Activated CD8-positive, alpha-beta T cell treated with anti-CD3 and anti-CD28 coated beads, Interleukin-2, amount 10 ng/mL, durations not matched to agents 7 days and 5 days (primary cell): ENCODE results near the gene DERA. TPM values are rescaled to one million over a fixed set of nuclear protein-coding genes. Genes with fewer than 3 reads are reported as not detected.
"Not testable (repeated sequence)": the region's sequence is repeated elsewhere in the genome, so short reads cannot be mapped to it uniquely, and the experiment has no call there.

ENCODE experiments used
- ATAC-seq: fragments of 150-1000 bp; cut with Tn5 transposase; one replicate; pipeline ENCODE4 v1.10.0; 2021; ENCODE audit warnings: moderate library complexity
- CTCF ChIA-PET: fragments of 350-600 bp; sonication (Branson Sonifier 250); formaldehyde crosslinking; loops from one replicate; lab custom pipeline; 2021; ENCODE audit warnings: antibody characterized with exemption; lab: Charles Lee
- POLR2A ChIA-PET: fragments of 350-600 bp; sonication (Branson Sonifier 250); formaldehyde crosslinking; loops from one replicate; lab custom pipeline; 2021; ENCODE audit warnings: antibody characterized with exemption; lab: Charles Lee
- DNase-seq: peaks from one replicate; pipeline ENCODE4 v3.0.0-alpha.2; 2020
- H3K27ac Mint-ChIP-seq: one replicate; pipeline ENCODE4 v1.8.0; 2021; ENCODE audit warnings: mild to moderate bottlenecking, mixed read lengths
- H3K27me3 Mint-ChIP-seq: one replicate; pipeline ENCODE4 v1.8.0; 2021; ENCODE audit warnings: low read depth, mixed read lengths
- H3K36me3 Mint-ChIP-seq: one replicate; pipeline ENCODE4 v1.8.0; 2021; ENCODE audit warnings: low read depth, mixed read lengths
- H3K4me1 Mint-ChIP-seq: one replicate; pipeline ENCODE4 v1.8.0; 2021; ENCODE audit warnings: low read depth, mixed read lengths
- H3K4me3 Mint-ChIP-seq: one replicate; pipeline ENCODE4 v1.8.0; 2021; ENCODE audit warnings: mild to moderate bottlenecking, mixed read lengths
- H3K9me3 Mint-ChIP-seq: one replicate; pipeline ENCODE4 v1.8.0; 2022; ENCODE audit warnings: mixed read lengths; ENCODE audit not compliant: insufficient read depth
- total RNA-seq, 2 experiments: library from RNA; stranded (reverse); gene quantifications; one replicate each; pipeline ENCODE4 v1.2.3, GENCODE V29; 2021

Gene DERA
- total RNA-seq, 2 experiments from 2014 or later, result 23.1 to 27.7 TPM

DNA sequence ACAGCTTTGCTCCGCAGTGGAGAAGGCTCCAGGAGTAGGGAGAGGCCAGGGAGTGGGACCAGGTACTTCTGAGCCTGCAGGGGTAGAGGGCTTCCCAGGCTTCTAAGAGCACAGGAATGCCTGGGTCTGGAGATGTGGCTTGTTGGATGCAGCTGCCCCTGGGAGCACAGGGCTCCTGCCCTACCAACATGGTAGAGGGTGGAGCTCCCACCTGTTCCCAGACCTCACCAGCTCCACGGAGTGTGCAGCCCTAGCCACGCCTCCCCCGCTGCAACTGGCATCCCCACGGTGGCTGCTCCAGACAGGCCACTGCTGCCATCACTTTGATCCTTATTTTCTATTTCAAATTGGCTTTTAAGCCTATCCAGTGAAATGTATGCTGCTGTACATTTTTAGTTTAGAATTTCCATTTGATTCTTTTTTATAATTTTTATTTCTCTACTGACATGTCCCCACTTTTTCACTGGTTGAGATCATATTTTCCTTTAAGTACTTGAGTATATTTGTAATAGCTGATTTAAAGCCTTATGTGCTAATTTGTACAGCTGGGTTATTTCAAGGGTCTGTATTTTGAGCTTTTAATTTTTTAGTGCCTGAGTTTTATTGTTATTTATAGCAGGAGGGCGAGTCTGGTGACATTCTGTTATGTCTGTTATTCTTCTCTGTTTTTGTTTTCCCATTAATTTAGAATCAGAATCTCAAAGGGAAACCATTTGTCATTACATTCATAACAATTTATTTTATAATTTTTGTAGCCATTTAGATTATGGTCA lies 78.0 kb downstream of the DERA start:
- Mint-ChIP-seq H3K4me3 (no peak overlapping the region), H3K4me1 (no peaks in the 10 kb centered on the region), H3K9me3 (no peaks in the 10 kb centered on the region), H3K27me3 (no peaks in the 10 kb centered on the region), H3K36me3 (peaks cover 31% of the 10 kb centered on the region), H3K27ac (no peak overlapping the region)
- CTCF ChIA-PET, result no interaction called here
- POLR2A ChIA-PET, result no interaction called here
- DNase-seq (no peak), ATAC-seq (no peak)

DNA sequence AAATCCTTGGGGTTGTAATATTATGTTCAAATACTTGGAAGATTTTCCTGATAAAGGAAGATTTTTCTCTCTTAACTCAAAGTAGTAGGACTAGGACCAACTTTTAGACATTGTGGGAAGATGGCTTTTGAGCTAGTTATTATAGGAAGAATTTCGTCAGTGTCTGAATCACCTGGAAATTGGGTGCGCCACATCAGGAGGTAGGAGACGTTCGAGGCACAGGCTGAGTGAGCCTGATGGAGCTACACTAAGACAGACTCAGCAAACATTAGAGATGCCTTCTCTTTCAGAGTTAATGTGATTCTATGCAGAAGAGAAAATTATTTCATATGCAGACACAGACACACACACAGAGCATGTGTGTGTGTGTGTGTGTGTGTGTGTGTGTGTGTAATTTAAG lies 84.7 kb downstream of the DERA start:
- H3K27ac Mint-ChIP-seq, result no peak overlapping the region
- no peak for ATAC-seq
- H3K27me3 Mint-ChIP-seq, result no peaks in the 10 kb centered on the region
- ChIA-PET POLR2A (no interaction called here), CTCF (no interaction called here)
- peaks cover 8% of the 10 kb centered on the region for H3K36me3 Mint-ChIP-seq
- H3K9me3 Mint-ChIP-seq, result no peaks in the 10 kb centered on the region
- no peak for DNase-seq
- no peaks in the 10 kb centered on the region for H3K4me1 Mint-ChIP-seq
- no peak overlapping the region for H3K4me3 Mint-ChIP-seq

DNA sequence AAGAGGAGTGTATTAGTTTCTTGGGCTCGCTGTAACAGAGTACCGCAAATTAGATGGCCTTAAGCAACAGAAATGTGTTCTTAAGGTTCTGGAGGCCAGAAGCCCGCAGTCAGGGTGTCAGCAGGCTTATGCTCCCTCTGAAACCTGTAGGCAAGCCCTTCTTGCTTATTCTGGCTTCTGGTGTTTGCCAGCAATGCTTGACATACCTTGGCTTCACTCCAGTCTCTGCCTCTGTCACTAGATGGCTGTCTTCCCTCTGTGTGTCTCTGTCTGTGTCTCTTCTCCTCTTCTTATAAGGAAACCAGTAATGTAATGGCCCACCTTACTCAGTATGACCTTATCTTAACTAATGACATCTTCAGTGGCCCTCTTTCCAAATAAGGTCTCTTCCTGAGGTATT lies 85.1 kb downstream of the DERA start:
- DNase-seq (no peak), ATAC-seq (no peak)
- Mint-ChIP-seq H3K9me3 (no peaks in the 10 kb centered on the region), H3K27me3 (no peaks in the 10 kb centered on the region), H3K36me3 (peaks cover 3% of the 10 kb centered on the region), H3K27ac (no peak overlapping the region), H3K4me1 (no peaks in the 10 kb centered on the region), H3K4me3 (no peak overlapping the region)
- ChIA-PET POLR2A (no interaction called here), CTCF (no interaction called here)

DNA sequence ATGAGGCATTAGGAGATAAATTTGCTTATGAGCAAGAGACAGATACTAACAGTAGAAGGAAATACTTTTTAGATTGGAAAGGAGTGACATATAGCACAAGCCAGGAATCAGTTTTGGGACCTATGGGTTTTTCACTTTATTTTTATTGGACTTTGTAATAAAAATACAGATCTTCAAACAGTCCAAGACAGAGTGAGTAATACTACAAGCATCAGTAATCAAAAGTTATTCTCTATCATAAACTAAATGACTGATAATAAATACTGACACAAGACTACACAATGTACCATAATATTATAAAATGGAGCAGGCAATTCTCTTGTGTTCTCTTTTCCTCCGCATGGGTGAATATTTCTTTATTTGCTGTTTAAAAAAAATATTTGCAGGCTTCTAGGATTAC lies 85.8 kb downstream of the DERA start:
- Mint-ChIP-seq H3K9me3 (no peaks in the 10 kb centered on the region), H3K27me3 (no peaks in the 10 kb centered on the region), H3K27ac (no peak overlapping the region), H3K4me3 (no peak overlapping the region), H3K4me1 (no peaks in the 10 kb centered on the region), H3K36me3 (peaks cover 2% of the 10 kb centered on the region)
- CTCF ChIA-PET, result no interaction called here
- POLR2A ChIA-PET, result no interaction called here
- ATAC-seq (no peak), DNase-seq (no peak)

DNA sequence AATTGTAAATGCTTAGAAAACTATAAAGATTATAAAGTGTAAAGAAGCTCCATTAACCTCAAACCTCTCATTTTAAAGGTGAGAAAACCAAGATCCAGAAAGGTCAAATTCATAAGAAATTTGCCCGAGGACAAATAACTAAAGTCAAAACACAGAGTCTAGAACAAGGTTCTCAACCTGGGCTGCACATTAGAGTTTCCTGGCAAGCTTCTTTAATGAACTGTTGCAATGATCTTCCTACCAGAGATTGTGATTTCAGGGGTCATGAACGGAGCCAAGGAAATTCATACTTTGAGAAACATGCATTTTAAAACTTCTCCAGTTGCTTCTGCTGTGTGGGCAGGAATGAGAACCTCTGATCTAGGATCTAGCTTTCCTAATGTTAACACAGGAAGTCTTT lies 86.8 kb downstream of the DERA start:
- H3K4me1 Mint-ChIP-seq, result no peaks in the 10 kb centered on the region
- no peaks in the 10 kb centered on the region for H3K9me3 Mint-ChIP-seq
- POLR2A ChIA-PET, result no interaction called here
- no peaks in the 10 kb centered on the region for H3K27me3 Mint-ChIP-seq
- no peak for ATAC-seq
- no peak for DNase-seq
- no peak overlapping the region for H3K4me3 Mint-ChIP-seq
- CTCF ChIA-PET, result no interaction called here
- no peak overlapping the region for H3K27ac Mint-ChIP-seq
- peaks cover under 1% of the 10 kb centered on the region for H3K36me3 Mint-ChIP-seq

DNA sequence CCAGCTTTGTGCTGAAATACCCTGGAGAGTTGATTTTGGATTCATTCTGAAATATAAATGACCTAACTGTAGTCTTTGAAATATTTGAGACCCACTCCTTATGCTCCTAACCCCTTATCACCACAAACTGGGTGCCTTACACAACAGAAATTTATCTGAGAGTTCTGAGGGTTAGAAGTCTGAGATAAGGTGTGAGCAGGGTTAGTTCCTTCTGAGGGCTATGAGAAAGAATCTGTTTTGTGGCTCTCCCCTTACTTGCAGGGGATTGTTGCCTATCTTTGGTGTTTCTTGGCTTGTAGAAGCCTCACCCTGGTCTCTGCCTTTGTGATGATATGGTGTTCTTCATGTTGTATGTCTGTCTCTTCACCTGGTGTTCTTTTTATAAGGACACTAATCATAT lies 91.7 kb downstream of the DERA start:
- no peak overlapping the region for H3K27ac Mint-ChIP-seq
- no peaks in the 10 kb centered on the region for H3K27me3 Mint-ChIP-seq
- H3K4me3 Mint-ChIP-seq, result no peak overlapping the region
- DNase-seq (no peak), ATAC-seq (no peak)
- peaks cover 2% of the 10 kb centered on the region for H3K36me3 Mint-ChIP-seq
- ChIA-PET POLR2A (no interaction called here), CTCF (no interaction called here)
- H3K4me1 Mint-ChIP-seq, result no peaks in the 10 kb centered on the region
- H3K9me3 Mint-ChIP-seq, result no peaks in the 10 kb centered on the region

DNA sequence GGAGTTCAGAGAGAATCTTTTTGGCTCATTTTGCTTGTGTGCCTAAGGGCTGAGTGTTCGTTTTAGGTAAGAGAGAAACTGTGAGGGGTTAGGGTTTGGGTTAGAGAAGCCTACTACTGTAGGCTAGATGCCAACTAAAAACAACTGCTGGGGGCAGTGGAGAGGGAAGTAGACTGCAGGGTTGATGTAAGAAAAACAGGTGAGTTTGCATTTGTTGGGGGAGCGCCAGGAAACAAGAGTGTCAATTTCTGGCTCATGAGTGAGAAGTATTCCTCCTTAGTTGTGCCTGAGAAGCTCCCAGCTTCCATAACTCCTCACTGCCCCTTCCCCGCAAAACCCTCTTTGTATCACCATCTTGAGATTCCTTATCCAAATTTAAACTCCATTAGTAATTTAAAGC lies 92.3 kb downstream of the DERA start:
- Mint-ChIP-seq H3K4me1 (no peaks in the 10 kb centered on the region), H3K27me3 (no peaks in the 10 kb centered on the region), H3K9me3 (no peaks in the 10 kb centered on the region), H3K27ac (no peak overlapping the region), H3K4me3 (no peak overlapping the region), H3K36me3 (peaks cover 2% of the 10 kb centered on the region)
- ChIA-PET POLR2A (no interaction called here), CTCF (no interaction called here)
- no peak for DNase-seq
- ATAC-seq, result no peak

DNA sequence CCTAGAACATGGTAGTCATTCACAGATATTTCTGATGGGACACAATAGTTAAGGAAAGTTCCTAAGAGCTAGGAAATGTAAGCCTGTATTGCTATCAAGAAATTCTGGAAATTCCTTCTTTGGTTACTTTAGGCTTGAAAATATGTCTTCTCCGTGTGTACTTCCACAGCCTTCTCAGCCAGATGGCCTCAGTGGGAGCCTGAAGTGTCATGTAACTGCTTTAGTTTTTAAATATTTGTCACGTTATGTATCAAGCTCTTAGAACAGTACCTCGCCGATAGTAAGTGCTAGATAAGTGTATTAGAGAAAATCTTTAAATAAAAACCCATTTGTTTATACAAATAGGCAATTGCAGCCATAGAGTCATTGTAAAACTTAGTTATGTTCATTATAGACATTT lies 95.6 kb downstream of the DERA start:
- ChIA-PET POLR2A (no interaction called here), CTCF (no interaction called here)
- Mint-ChIP-seq H3K36me3 (peaks cover 4% of the 10 kb centered on the region), H3K9me3 (no peaks in the 10 kb centered on the region), H3K27me3 (no peaks in the 10 kb centered on the region), H3K4me1 (no peaks in the 10 kb centered on the region), H3K4me3 (no peak overlapping the region), H3K27ac (no peak overlapping the region)
- ATAC-seq (no peak), DNase-seq (no peak)

DNA sequence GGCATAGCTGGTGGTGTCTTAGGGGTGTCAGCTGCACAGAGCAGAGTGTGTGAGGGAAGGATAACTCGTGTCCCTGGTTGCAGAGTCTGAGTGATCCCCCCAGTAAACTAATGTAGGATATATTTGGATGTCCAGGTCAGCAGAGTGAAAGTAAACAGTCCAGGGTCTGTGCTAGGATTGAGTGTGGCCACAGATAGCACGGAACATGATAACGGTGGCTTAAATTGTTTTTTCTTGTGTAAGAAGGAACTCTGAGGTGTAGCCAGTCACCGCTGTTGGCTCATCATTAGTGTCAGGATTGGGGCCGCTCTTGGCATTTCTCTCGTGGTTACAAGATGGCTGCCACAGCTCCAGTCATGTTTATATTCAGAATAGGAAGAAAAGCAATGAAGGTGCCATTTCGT lies 97.3 kb downstream of the DERA start:
- Mint-ChIP-seq H3K27ac (no peak overlapping the region), H3K27me3 (no peaks in the 10 kb centered on the region), H3K4me3 (no peak overlapping the region), H3K9me3 (peaks cover 1% of the 10 kb centered on the region), H3K36me3 (peaks cover 5% of the 10 kb centered on the region), H3K4me1 (no peaks in the 10 kb centered on the region)
- ATAC-seq (no peak), DNase-seq (no peak)
- CTCF ChIA-PET, result no interaction called here
- POLR2A ChIA-PET, result no interaction called here

DNA sequence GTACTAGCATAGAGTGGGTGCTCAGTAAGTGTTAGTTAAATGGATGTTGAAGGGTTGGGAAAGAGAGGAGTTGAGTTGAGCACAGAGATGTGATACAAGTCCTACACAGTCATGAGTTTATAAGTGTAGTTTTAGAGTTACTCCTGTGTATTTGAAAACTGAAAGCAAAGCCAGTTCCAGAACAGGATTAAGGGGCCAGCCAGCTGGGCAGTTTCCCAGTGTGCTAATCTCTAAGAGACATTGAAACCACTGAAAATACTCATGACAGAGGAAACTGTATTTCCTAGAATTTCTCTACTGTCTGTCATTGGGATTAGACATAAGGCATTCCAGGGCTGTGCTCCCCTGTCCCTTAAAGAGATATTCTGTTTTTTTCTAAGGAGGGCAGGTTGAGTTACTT lies 101.0 kb downstream of the DERA start:
- no peak for DNase-seq
- POLR2A ChIA-PET, result no interaction called here
- peaks cover 26% of the 10 kb centered on the region for H3K36me3 Mint-ChIP-seq
- no peak overlapping the region for H3K4me3 Mint-ChIP-seq
- H3K27me3 Mint-ChIP-seq, result no peaks in the 10 kb centered on the region
- no peak overlapping the region for H3K27ac Mint-ChIP-seq
- no peaks in the 10 kb centered on the region for H3K4me1 Mint-ChIP-seq
- no peak for ATAC-seq
- H3K9me3 Mint-ChIP-seq, result peaks cover 9% of the 10 kb centered on the region
- CTCF ChIA-PET, result no interaction called here

DNA sequence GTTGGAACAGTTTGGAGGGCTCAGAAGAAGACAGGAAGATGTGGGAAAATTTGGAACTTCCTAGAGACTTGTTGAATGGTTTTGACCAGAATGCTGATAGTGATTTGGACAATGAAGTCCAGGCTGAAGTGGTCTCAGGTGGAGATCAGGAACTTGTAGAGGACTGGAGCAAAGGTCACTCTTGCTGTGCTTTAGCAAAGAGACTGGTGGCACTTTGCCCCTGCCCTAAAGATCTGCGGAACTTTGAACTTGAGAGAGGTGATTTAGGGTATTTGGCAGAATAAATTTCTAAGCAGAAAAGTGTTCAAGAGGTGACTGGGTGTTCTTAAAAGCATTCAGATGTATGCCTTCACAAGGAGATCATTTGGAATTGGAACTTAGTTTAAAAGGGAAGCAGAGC lies 102.6 kb downstream of the DERA start:
- ATAC-seq, H3K27ac Mint-ChIP-seq, H3K4me1 Mint-ChIP-seq, CTCF ChIA-PET, POLR2A ChIA-PET, H3K4me3 Mint-ChIP-seq, H3K27me3 Mint-ChIP-seq, H3K9me3 Mint-ChIP-seq, DNase-seq: not testable (repeated sequence)
- H3K36me3 Mint-ChIP-seq, result peaks cover 28% of the 10 kb centered on the region

DNA sequence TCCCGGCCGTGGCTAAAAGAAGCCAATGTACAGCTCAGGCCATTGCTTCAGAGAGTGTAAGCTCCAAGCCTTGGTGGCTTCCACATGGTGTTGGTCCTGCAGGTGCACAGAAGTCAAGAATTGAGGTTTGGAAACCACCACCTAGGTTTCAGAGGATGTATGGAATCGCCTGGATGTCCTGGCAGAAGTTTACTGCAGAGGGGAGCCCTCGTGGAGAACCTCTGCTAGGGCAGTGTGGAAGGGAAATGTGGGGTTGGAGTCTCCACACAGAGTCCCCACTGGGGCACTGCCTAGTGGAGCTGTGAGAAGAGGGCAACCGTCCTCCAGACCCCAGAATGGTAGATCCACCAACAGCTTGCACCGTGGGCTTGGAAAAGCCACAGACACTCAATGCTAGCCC lies 103.3 kb downstream of the DERA start:
- H3K4me3 Mint-ChIP-seq, H3K27ac Mint-ChIP-seq, ATAC-seq, H3K9me3 Mint-ChIP-seq, DNase-seq, H3K27me3 Mint-ChIP-seq, CTCF ChIA-PET, POLR2A ChIA-PET, H3K4me1 Mint-ChIP-seq: not testable (repeated sequence)
- H3K36me3 Mint-ChIP-seq, result peaks cover 30% of the 10 kb centered on the region

DNA sequence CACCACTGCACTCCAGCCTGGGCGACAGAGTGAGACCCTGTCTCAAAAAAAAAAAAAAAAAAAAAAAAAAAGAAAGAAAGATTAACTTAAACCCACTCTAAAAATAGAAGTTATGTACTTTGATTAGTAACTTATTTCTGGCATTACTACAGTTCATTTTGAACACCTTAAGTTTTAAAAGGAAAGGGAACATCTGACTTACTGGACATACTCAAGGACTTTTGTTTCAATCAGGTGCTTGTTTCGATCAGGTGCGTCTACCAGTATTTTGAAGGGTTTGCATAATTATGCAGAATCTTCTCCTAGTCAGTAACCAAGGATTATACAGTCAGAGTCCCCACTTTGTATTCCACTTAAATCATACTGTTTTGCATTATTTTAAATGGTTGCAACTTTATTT lies 105.6 kb downstream of the DERA start:
- no peak overlapping the region for H3K27ac Mint-ChIP-seq
- ChIA-PET CTCF (no interaction called here), POLR2A (no interaction called here)
- H3K27me3 Mint-ChIP-seq, result no peaks in the 10 kb centered on the region
- DNase-seq (no peak), ATAC-seq (no peak)
- peaks cover 9% of the 10 kb centered on the region for H3K9me3 Mint-ChIP-seq
- no peak overlapping the region for H3K4me3 Mint-ChIP-seq
- H3K36me3 Mint-ChIP-seq, result peaks cover 38% of the 10 kb centered on the region
- H3K4me1 Mint-ChIP-seq, result no peaks in the 10 kb centered on the region
